Stimulated activated CD4-positive, alpha-beta T cell treated with anti-CD3 and anti-CD28 coated beads, TNF-alpha, amount 100 ng/mL, for 24 hours (primary cell): ENCODE measurements around the gene EIF3D.
A peak's percentile ranks its signal among the peaks of the same experiment; 100 is the strongest.

Experiments used
- DNase-seq, 3 experiments: peaks; one replicate each; pipeline ENCODE4 v3.0.0-alpha.2; 2020; ENCODE audit warnings: low read depth in 3 of 3

The EIF3D gene

GRCh38 chr22:36507518-36508010, 21.4 kb downstream of the EIF3D start:
- no peak for DNase-seq

- peak; percentile 73 to 88 (median 80) for DNase-seq
These were observed 22.1 kb downstream of the EIF3D start, which contains the start of gene FOXRED2 for GRCh38 chr22:36506637-36507517. Gene FOXRED2 (minus strand): TSS chr22:36507040. CDS start chr22:36506422, 618 bp downstream.

DNA sequence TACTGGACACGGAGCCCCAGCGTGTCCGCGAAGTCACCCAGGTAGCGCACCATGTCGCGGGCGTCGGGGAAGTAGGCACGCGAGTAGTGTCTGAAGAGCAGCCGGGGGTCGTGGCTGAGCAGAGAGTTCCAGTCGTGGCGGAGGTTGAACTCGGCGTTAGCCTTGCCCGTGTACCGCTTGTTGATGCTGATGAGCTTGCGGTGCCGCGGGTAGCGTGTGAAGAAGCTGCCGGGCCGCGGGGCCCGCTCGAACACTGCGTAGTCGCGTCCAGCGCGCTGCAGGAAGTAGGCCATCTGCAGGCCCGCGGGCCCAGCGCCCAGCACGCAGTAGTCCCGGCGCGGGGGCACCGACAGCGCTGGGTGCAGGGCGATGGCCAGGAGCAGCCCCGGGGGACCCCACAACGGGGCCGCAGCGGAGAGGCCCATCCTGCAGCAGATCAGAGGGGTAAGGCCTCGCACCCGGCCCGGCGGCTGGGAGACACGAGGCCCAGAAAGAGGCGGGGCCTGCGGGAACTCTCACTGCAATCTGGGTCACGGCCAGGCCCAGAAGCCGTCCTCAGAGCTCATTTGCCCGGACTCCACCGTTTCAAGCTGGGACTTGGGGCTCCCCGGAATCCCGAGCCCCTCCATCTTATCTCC, 22.8 kb downstream of the EIF3D start:
- DNase-seq: no peak

- no peak for DNase-seq
These were observed 30.9 kb downstream of the EIF3D start for GRCh38 chr22:36497910-36498665.

GRCh38 chr22:36493690-36494110, 35.3 kb downstream of the EIF3D start:
- DNase-seq: no peak

DNA sequence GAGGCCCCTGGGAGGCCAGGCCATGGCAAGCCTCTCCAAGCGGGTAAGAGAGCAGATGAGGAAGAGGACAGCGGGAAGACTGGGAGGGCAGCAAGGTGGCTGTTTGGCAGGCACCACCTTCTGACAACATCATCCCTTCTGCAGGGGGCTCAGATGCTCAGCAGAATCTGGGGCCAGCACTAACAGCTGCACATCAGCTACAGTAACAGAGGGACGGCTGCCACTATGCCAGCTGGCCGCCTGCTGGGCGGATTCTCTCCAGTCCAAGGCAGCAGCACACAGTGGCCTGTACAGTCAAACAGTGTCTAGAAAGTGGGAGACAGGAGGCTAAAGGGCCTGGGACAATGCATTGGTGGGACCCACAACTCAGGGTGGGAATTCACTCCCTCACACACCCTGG, 36.9 kb downstream of the EIF3D start:
- DNase-seq: no peak

GRCh38 chr22:36491155-36491554, 37.8 kb downstream of the EIF3D start:
- no peak for DNase-seq

DNA sequence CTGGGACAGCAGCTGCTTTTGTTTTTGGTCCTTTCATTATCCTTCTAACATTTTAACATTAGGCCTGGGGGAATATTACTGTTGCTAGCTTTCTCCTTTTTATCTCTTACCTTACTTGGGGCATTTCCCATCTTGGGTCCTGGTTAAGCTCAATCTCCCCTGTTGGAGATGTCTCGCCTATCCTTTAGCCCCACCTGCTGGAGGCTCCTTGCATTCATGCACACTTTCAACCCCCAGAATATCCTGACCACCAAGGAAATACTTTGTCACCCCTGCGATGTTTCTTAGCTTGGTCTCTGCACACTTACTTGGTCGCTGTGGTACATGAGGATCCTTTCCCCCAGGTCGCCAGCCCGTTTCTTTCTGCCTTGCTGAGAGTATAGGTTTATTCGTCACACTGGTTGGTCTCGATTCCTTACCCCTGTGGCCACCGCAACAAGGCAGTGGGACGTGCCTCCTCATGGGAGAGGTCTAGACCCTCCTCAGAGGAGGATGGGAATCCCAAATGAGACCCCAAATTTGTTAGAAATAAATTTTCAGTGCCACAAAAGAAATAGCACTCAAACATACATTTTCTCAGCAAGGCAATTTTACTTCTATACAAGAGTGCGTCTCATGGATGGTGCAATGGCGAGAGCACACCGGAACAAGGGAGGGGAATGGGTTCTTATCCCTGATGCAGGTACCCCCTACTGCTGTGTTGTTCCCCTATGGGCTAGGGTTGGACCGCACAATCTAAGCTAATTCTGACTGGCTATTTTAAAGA, 42.2 kb downstream of the EIF3D start:
- peak in 1 of 3 experiments; percentile 45 for DNase-seq

GRCh38 chr22:36481393-36482168, 47.4 kb downstream of the EIF3D start, which contains the start of gene TXN2:
Gene TXN2 (minus strand): TSS chr22:36481640. CDS start chr22:36480837, 803 bp downstream.
- peak; percentile 90 to 96 (median 91) for DNase-seq

GRCh38 chr22:36480941-36481392, 48.0 kb downstream of the EIF3D start:
- no peak for DNase-seq

DNA sequence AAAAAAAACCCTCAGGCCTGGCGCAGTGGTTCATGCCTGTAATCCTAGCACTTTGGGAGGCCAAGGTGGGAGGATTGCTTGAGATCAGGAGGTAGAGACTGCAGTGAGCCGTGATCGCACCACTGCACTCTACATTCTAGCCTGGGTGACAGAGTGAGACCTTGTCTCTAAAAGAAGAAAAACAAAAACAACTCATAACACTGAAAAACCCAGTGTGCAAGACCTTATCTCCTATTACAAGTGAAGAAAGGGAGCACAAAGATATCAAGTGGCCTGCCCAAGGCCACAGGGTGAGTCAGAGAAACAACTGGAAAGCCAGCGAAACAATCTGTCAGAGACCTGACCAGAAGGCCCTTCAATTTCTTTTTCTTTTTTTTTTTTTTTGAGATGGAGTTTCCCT, 50.0 kb downstream of the EIF3D start:
- no peak for DNase-seq

DNA sequence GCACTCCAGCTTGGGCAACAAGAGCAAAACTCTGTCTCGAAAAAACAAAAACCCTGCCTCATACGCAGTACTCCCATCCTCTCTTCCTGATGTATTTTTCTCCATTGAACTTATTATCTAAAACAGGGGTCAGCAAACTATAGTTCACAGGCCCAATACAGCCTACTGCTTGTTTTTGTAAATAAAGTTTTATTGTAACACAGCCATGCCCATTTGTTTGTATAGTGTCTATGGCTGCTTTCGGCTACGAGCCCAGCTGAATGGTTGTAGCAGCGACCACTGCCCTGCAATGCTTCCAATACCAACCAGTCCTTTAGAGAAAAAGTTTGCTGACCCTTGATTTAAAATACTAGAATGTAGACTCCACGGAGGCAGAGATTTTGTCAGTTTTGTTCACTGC, 53.6 kb downstream of the EIF3D start:
- DNase-seq: no peak

- DNase-seq: no peak
These were observed 56.3 kb downstream of the EIF3D start for GRCh38 chr22:36472689-36473088.

- DNase-seq: no peak
These were observed 57.6 kb downstream of the EIF3D start for GRCh38 chr22:36471341-36471821.

- no peak for DNase-seq
These were observed 58.0 kb downstream of the EIF3D start for GRCh38 chr22:36470994-36471331.

DNA sequence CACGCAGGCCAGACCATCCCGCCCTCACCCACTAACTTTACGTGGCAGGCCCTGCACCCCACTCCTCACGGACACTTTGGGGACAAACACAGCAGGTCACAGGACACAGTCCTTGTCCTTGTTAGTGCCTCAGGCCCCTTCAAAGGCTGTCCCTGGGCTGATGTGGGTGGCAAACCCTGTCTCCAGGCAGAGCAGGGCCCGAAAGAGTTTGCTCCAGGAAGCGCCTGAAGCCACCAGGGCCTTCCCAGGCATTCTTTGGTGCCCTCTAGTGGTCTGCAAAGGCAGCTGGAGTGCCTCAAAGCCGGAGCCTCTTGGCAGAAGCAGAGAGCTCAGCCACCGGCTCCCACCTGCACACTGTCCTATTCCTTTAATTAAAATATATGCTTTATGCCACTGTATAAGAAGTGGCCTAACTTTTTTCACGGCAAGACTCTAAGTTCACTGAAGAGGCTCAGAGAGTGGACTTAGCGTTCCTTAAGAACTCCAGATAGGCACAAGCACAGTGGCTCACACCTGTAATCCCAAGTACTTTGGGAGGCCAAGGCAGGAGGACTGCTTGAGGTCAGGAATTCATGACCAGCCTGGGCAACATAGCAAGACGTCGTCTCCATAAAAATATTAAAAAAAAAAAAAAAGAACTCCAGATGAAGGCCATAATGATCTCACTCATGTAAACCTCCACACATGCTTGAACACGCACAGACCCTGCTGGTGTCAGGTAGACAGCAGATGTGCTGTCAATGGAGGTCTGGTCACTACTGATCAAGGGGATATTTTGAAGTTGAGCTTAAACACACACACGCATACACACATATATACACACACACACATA, 58.6 kb downstream of the EIF3D start:
- DNase-seq: peak; percentile 65 to 76 (median 76)

DNA sequence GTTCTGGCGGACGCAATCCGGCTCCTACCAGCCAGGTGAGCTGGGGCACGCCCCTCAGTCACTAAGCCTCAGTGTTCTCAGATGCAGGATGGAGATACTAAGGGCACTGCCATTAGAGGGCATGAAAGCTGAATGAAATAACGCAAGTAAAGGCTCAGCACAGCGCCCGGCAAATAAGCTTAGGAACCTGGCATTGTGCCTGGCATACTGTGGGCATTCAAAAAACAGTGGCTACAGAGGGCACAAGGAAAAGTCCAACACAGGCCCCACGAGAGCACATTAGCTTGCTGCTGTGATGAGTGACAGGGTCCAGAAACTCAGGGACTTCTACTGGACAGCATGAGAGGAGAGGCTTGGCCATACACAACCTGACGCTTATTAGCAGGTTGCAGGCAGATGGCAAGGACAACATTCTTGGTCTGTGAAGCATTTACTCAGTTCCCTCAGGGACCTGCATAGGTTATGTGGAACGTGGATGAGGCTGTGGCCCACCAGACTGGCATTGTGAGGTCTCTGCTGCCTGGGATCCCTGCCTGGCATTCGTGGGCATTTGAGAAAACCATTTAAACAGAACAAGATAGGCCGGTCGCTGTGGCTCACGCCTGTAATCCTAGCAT, 59.8 kb downstream of the EIF3D start:
- DNase-seq: no peak

DNA sequence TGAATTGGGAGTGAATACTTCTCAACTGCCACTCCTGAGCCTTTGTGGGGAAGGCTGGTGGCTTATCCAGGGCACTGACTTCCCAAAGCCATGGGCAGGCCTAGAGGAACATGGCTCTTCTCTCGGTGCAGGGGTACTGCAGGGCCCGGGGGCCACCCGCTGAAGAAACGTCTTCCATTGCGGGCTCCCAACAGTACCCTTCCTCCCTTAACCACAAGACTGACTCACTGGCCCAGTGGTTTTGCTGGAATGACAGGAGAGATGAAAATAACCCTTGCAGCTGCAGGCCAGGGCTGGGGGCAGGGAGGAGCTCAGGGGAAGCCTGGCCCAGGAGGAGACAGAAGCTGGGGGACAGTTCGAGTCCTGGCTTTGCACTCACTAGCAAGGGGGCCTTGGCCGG, 61.0 kb downstream of the EIF3D start:
- DNase-seq: no peak
